Tibial nerve (tissue), 3 donors: ENCODE data around the gene ZCCHC7.

ENCODE experiments used
- CTCF ChIP-seq, 5 experiments: fragments of 200-600 bp in 3 of 5; fragments of 450-650 bp in 2 of 5; sonication (generic) in 3 of 5; IDR thresholded peaks; one replicate each; pipeline ENCODE4 v1.5.1; 2016 to 2019; ENCODE audit warnings: antibody characterized with exemption in 5 of 5, mild to moderate bottlenecking in 3 of 5, moderate library complexity in 2 of 5
- POLR2A ChIP-seq, 2 donors: fragments of 450-650 bp; IDR thresholded peaks; one replicate each; pipeline ENCODE4 v1.6.1; 2017; ENCODE audit warnings: antibody characterized with exemption in 2 of 2, mild to moderate bottlenecking in 2 of 2, moderate library complexity in 2 of 2

GRCh38 chr9:37119360-37119759, 1.0 kb upstream of the ZCCHC7 start:
- no peak for TF ChIP-seq POLR2A (IDR thresholded peaks at IDR 0.05)
- no peak for TF ChIP-seq CTCF (IDR thresholded peaks at IDR 0.05)
